ENCODE measurements around the gene CD226. TPM values are rescaled to one million over a fixed set of nuclear protein-coding genes. Genes with fewer than 3 reads are reported as not detected.

Gene CD226
- polyA plus RNA-seq, 1 of the 3 experiments (the other 2 are of a cell fraction) = 0.56 TPM

DNA sequence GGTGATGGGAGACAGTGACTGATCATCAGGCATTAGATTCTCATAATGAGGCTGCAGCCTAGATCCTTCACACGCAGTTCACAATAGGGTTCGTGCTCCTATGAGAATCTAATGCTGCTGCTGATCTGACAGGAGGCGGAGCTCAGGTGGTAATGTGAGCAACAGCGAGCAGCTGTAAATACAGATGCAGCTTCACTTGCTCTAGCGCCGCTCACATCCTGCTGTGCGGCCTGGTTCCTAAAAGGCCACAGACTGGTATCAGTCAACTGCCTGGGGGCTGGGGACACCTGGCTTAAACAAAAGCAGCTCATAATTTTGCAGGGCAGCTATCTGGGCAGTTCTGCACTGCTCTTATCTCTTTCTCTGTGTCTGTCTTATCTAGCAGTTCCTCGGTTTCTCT lies 20.4 kb upstream of the CD226 start (continued):
- TF ChIP-seq NRF1 (IDR thresholded peaks at IDR 0.05; ENCODE audit: low read depth, low read length) (no peak), EZH2phosphoT487 (IDR thresholded peaks at IDR 0.05; ENCODE audit: borderline replicate concordance, low read depth) (no peak), RAD21 (IDR thresholded peaks at IDR 0.05; ENCODE audit: low read length) (no peak; the same call in 1 of the 2 replicates)
- TF ChIP-seq, protein P1, sequence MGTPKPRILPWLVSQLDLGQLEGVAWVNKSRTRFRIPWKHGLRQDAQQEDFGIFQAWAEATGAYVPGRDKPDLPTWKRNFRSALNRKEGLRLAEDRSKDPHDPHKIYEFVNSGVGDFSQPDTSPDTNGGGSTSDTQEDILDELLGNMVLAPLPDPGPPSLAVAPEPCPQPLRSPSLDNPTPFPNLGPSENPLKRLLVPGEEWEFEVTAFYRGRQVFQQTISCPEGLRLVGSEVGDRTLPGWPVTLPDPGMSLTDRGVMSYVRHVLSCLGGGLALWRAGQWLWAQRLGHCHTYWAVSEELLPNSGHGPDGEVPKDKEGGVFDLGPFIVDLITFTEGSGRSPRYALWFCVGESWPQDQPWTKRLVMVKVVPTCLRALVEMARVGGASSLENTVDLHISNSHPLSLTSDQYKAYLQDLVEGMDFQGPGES (IDR thresholded peaks at IDR 0.05; ENCODE audit: low read depth, low read length) = no peak

GRCh38 chr18:69963196-69963595 lies 15.5 kb upstream of the CD226 start:
- 87% methylated on average over 4 of the region's 4 CpGs for WGBS (ENCODE audit: low lambda C conversion rate)
- H3K4me1 ChIP-seq (ENCODE audit: control insufficient read depth in 1 of 2, insufficient read depth in 2 of 2, low read depth in 1 of 2, low read length in 1 of 2) = no peaks in the 10 kb centered on the region; a peak in 1 of 4 replicates
- H3K27ac ChIP-seq (ENCODE audit: low read depth in 2 of 2, low read length in 1 of 2) = no peak overlapping the region
- ChIA-PET POLR2A (no interaction called here), CTCF (no interaction called here)
- H3F3A ChIP-seq (replicated peaks; ENCODE audit: insufficient read depth) = no peaks in the 10 kb centered on the region
- no peaks in the 10 kb centered on the region for H4K20me1 ChIP-seq (ENCODE audit: insufficient read depth)
- H2AFZ ChIP-seq (ENCODE audit: low read depth) = no peak overlapping the region
- no peak overlapping the region for H3K4me3 ChIP-seq (ENCODE audit: low read depth in 2 of 2, low read length in 1 of 2)
- H3K9me2 ChIP-seq = no peaks in the 10 kb centered on the region
- no peaks in the 10 kb centered on the region for H3K36me3 ChIP-seq (replicated peaks in 1 of 2; ENCODE audit: control insufficient read depth in 1 of 2, insufficient read depth in 2 of 2, low read length in 1 of 2)
- no peak overlapping the region for H3K9ac ChIP-seq
- H3K27me3 ChIP-seq (ENCODE audit: insufficient read depth) = no peaks in the 10 kb centered on the region
- TF ChIP-seq FOXJ3 (CRISPR knock-in tag; IDR thresholded peaks at IDR 0.05) (no peak), RXRA (IDR thresholded peaks at IDR 0.05; ENCODE audit: borderline replicate concordance, low read depth) (no peak), EZH2phosphoT487 (IDR thresholded peaks at IDR 0.05; ENCODE audit: borderline replicate concordance, low read depth) (no peak), RAD21 (IDR thresholded peaks at IDR 0.05; ENCODE audit: low read length) (no peak), JUND (IDR thresholded peaks at IDR 0.05) (no peak)
- TF ChIP-seq, protein P2, sequence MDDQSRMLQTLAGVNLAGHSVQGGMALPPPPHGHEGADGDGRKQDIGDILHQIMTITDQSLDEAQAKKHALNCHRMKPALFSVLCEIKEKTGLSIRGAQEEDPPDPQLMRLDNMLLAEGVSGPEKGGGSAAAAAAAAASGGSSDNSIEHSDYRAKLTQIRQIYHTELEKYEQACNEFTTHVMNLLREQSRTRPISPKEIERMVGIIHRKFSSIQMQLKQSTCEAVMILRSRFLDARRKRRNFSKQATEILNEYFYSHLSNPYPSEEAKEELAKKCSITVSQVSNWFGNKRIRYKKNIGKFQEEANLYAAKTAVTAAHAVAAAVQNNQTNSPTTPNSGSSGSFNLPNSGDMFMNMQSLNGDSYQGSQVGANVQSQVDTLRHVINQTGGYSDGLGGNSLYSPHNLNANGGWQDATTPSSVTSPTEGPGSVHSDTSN (IDR thresholded peaks at IDR 0.05) = no peak
- no peak overlapping the region for H3K4me2 ChIP-seq
- no peaks in the 10 kb centered on the region for H3K79me2 ChIP-seq (ENCODE audit: insufficient read depth)
- DNase-seq = no peak
- no peaks in the 10 kb centered on the region for H3K9me3 ChIP-seq

GRCh38 chr18:69961718-69962117 lies 14.0 kb upstream of the CD226 start:
- Histone ChIP-seq H3K27ac (ENCODE audit: low read depth in 2 of 2, low read length in 1 of 2) (no peak overlapping the region), H3K4me2 (no peak overlapping the region), H4K20me1 (ENCODE audit: insufficient read depth) (no peaks in the 10 kb centered on the region), H3K27me3 (ENCODE audit: insufficient read depth) (no peaks in the 10 kb centered on the region), H3K4me1 (ENCODE audit: control insufficient read depth in 1 of 2, insufficient read depth in 2 of 2, low read depth in 1 of 2, low read length in 1 of 2) (no peaks in the 10 kb centered on the region), H3K36me3 (replicated peaks in 1 of 2; ENCODE audit: control insufficient read depth in 1 of 2, insufficient read depth in 2 of 2, low read length in 1 of 2) (no peaks in the 10 kb centered on the region), H3K79me2 (ENCODE audit: insufficient read depth) (no peaks in the 10 kb centered on the region), H3K9me3 (no peaks in the 10 kb centered on the region), H3K9ac (no peak overlapping the region), H3K4me3 (ENCODE audit: low read depth in 2 of 2, low read length in 1 of 2) (no peak overlapping the region), H3F3A (replicated peaks; ENCODE audit: insufficient read depth) (no peaks in the 10 kb centered on the region), H2AFZ (ENCODE audit: low read depth) (no peak overlapping the region), H3K9me2 (no peaks in the 10 kb centered on the region)
- no peak for DNase-seq
- WGBS (ENCODE audit: low lambda C conversion rate) = 90% methylated on average over 3 of the region's 3 CpGs
- ChIA-PET POLR2A (no interaction called here), CTCF (no interaction called here)
- TF ChIP-seq REST (IDR thresholded peaks at IDR 0.05; ENCODE audit: low read depth, low read length) = no peak
- TF ChIP-seq POLR2AphosphoS5 (IDR thresholded peaks at IDR 0.05; ENCODE audit: low read depth, low read length) = no peak
- TF ChIP-seq GABPA (IDR thresholded peaks at IDR 0.05; ENCODE audit: low read depth) = no peak
- TF ChIP-seq, protein P3, sequence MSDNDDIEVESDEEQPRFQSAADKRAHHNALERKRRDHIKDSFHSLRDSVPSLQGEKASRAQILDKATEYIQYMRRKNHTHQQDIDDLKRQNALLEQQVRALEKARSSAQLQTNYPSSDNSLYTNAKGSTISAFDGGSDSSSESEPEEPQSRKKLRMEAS (IDR thresholded peaks at IDR 0.05; ENCODE audit: low read depth) = no peak
- TF ChIP-seq RCOR1 (IDR thresholded peaks at IDR 0.05; ENCODE audit: low read length) = no peak
- no peak for TF ChIP-seq FOSL2 (IDR thresholded peaks at IDR 0.05; ENCODE audit: borderline replicate concordance, low read depth)
- TF ChIP-seq, protein P1 (IDR thresholded peaks at IDR 0.05; ENCODE audit: low read depth, low read length) = no peak
